Stimulated activated CD4-positive, alpha-beta T cell treated with anti-CD3 and anti-CD28 coated beads, Interleukin-15, amount 100 ng/mL, for 1 hour (primary cell): ENCODE data around the gene PRKCE.
"Not testable (repeated sequence)": the region's sequence is repeated elsewhere in the genome, so short reads cannot be mapped to it uniquely, and the experiment has no call there.

Experiments
- DNase-seq, 2 donors: peaks; one replicate each; pipeline ENCODE4 v3.0.0-alpha.2; 2020; ENCODE audit warnings: low read depth in 1 of 2, low spot score in 1 of 2

Gene PRKCE

GRCh38 chr2:45664635-45665261 is 13.3 kb downstream of the PRKCE start:
- no peak for DNase-seq

GRCh38 chr2:45668509-45668908 is 17.0 kb downstream of the PRKCE start:
- no peak for DNase-seq

- no peak for DNase-seq
Observed at GRCh38 chr2:45669032-45669486, 17.6 kb downstream of the PRKCE start.

- DNase-seq, result no peak
Observed at GRCh38 chr2:45670646-45671045, 19.2 kb downstream of the PRKCE start.

- DNase-seq, result no peak
Observed at GRCh38 chr2:45672138-45672537, 20.7 kb downstream of the PRKCE start.

GRCh38 chr2:45674035-45674816 is 22.8 kb downstream of the PRKCE start:
- DNase-seq, result no peak

- DNase-seq, result no peak
Observed at GRCh38 chr2:45675263-45675812, 23.9 kb downstream of the PRKCE start.

GRCh38 chr2:45676088-45676487 is 24.6 kb downstream of the PRKCE start:
- DNase-seq, result no peak

- no peak for DNase-seq
Observed at GRCh38 chr2:45678791-45679348, 27.4 kb downstream of the PRKCE start.

GRCh38 chr2:45680351-45680967 is 29.0 kb downstream of the PRKCE start:
- DNase-seq, result no peak

- DNase-seq, result no peak
Observed at GRCh38 chr2:45681675-45682074, 30.2 kb downstream of the PRKCE start.

GRCh38 chr2:45683292-45683691 is 31.8 kb downstream of the PRKCE start:
- no peak for DNase-seq

- DNase-seq, result no peak
Observed at GRCh38 chr2:45684756-45685155, 33.3 kb downstream of the PRKCE start.

GRCh38 chr2:45685260-45685659 is 33.8 kb downstream of the PRKCE start:
- no peak for DNase-seq

GRCh38 chr2:45687964-45688363 is 36.5 kb downstream of the PRKCE start:
- DNase-seq, result no peak

GRCh38 chr2:45688479-45689298 is 37.2 kb downstream of the PRKCE start:
- DNase-seq, result no peak

- DNase-seq, result no peak
Observed at GRCh38 chr2:45690231-45690630, 38.8 kb downstream of the PRKCE start.

- DNase-seq, result no peak
Observed at GRCh38 chr2:45691171-45691999, 39.9 kb downstream of the PRKCE start.

GRCh38 chr2:45692566-45692965 is 41.1 kb downstream of the PRKCE start:
- DNase-seq, result no peak

GRCh38 chr2:45695480-45696007 is 44.1 kb downstream of the PRKCE start:
- not testable (repeated sequence) for DNase-seq
